ENCODE results near the gene GAREM1. TPM values are rescaled to one million over a fixed set of nuclear protein-coding genes. Genes with fewer than 3 reads are reported as not detected.

GAREM1 gene
- total RNA-seq, 1 experiment from 2014 or later: 1.8 TPM

DNA sequence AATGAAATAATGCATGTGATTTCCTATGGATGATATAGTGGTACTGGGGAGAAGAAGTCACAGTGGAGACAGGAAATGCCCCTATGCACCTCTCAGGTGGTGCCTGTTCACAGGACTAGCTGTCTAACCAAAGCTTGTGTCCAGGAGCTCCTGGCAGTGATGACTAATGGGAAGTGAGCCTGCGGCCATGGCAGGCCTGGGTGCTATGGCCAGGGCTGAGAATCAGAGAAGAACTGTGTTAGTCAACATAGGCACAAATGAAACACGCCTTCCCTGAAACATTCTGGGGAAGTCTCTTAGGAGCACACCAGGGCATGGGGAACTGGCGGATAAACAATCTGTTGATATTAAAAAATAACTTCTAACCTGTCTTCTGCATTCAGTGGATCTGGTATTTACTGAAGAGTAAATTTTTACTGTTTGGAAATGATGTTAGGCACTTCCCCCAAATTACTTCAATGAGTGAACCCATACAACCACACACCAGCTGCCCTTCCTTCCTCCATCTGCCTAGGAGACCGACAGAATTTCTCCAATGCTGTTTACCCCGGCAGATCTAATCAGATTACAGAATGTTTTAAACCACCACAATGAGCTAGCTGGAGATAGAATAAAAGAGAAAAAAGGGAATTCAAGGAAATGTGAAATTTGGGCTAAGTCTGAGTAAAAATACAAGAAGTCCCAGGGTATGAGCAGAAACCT is 213.4 kb downstream of the GAREM1 start:
- Histone ChIP-seq H4K20me1 (ENCODE audit: low read length) (no peaks in the 10 kb centered on the region), H3K4me1 (ENCODE audit: insufficient read depth, low read length) (no peaks in the 10 kb centered on the region), H3K36me3 (ENCODE audit: low read depth, low read length) (no peaks in the 10 kb centered on the region), H3K9ac (ENCODE audit: low read length) (no peak overlapping the region), H3F3A (ENCODE audit: low read length, unreplicated experiment) (no peaks in the 10 kb centered on the region), H3K27me3 (ENCODE audit: low read length) (no peaks in the 10 kb centered on the region), H3K4me3 (ENCODE audit: low read length) (no peak overlapping the region), H3K9me2 (replicated peaks; ENCODE audit: low read length) (no peaks in the 10 kb centered on the region), H3K4me2 (ENCODE audit: low read length) (no peak overlapping the region), H3K79me2 (ENCODE audit: low read length) (no peaks in the 10 kb centered on the region), H3K9me3 (ENCODE audit: low read length) (no peaks in the 10 kb centered on the region), H2AFZ (ENCODE audit: low read length) (no peak overlapping the region), H3K27ac (ENCODE audit: low read length) (no peak overlapping the region)
- DNase-seq: peak; percentile 50
- BruUV-seq (replicated peaks): no TSS peak
- CTCF ChIA-PET: no interaction called here
- intact Hi-C loops (cut with micrococcal nuclease): no loop called here
- POLR2A ChIA-PET (ENCODE audit: unreplicated experiment): no interaction called here
- peak; percentile 49 for ATAC-seq
- TF ChIP-seq EZH2phosphoT487 (IDR thresholded peaks at IDR 0.05; ENCODE audit: borderline replicate concordance, low read length) (no peak), EZH2 (IDR thresholded peaks at IDR 0.05; ENCODE audit: low read length, unreplicated experiment) (no peak)
- TF ChIP-seq, protein P1, sequence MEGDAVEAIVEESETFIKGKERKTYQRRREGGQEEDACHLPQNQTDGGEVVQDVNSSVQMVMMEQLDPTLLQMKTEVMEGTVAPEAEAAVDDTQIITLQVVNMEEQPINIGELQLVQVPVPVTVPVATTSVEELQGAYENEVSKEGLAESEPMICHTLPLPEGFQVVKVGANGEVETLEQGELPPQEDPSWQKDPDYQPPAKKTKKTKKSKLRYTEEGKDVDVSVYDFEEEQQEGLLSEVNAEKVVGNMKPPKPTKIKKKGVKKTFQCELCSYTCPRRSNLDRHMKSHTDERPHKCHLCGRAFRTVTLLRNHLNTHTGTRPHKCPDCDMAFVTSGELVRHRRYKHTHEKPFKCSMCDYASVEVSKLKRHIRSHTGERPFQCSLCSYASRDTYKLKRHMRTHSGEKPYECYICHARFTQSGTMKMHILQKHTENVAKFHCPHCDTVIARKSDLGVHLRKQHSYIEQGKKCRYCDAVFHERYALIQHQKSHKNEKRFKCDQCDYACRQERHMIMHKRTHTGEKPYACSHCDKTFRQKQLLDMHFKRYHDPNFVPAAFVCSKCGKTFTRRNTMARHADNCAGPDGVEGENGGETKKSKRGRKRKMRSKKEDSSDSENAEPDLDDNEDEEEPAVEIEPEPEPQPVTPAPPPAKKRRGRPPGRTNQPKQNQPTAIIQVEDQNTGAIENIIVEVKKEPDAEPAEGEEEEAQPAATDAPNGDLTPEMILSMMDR (conservative IDR thresholded peaks at IDR 0.05; ENCODE audit: low read depth, low read length): no peak

DNA sequence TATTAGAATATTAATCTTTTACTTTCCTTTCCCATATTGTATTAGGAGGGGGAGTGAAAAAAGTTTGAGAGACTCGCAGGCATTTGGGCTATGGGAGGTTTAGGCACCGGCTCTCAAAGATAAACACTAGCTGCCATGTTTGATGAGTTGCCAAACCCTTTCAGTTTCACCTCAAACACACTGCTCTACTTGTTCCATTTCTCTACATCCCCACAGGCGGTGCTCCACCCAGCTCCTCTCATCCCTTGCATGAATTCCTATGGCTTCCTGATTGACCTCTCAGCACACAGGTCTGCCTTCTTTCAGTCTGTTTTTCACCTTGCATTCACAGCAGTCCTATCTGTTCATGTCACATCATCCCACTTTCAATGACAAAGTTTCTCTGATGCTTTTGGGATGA is 215.1 kb downstream of the GAREM1 start:
- Histone ChIP-seq H3K36me3 (ENCODE audit: low read depth, low read length) (no peaks in the 10 kb centered on the region), H3K27me3 (ENCODE audit: low read length) (no peaks in the 10 kb centered on the region), H3K4me3 (ENCODE audit: low read length) (no peak overlapping the region), H3K9ac (ENCODE audit: low read length) (no peak overlapping the region), H3K9me2 (replicated peaks; ENCODE audit: low read length) (no peaks in the 10 kb centered on the region), H3K79me2 (ENCODE audit: low read length) (no peaks in the 10 kb centered on the region), H3K9me3 (ENCODE audit: low read length) (no peaks in the 10 kb centered on the region), H4K20me1 (ENCODE audit: low read length) (no peaks in the 10 kb centered on the region), H3K4me1 (ENCODE audit: insufficient read depth, low read length) (no peaks in the 10 kb centered on the region), H3K27ac (ENCODE audit: low read length) (no peak overlapping the region), H2AFZ (ENCODE audit: low read length) (no peak overlapping the region), H3K4me2 (ENCODE audit: low read length) (no peak overlapping the region), H3F3A (ENCODE audit: low read length, unreplicated experiment) (no peaks in the 10 kb centered on the region)
- TF ChIP-seq EZH2 (IDR thresholded peaks at IDR 0.05; ENCODE audit: low read length, unreplicated experiment): no peak
- TF ChIP-seq, protein P1 (conservative IDR thresholded peaks at IDR 0.05; ENCODE audit: low read depth, low read length): no peak
- TF ChIP-seq EZH2phosphoT487 (IDR thresholded peaks at IDR 0.05; ENCODE audit: borderline replicate concordance, low read length): no peak
- ChIA-PET CTCF (no interaction called here), POLR2A (ENCODE audit: unreplicated experiment) (no interaction called here)
- intact Hi-C loops (cut with micrococcal nuclease): no loop called here
- no TSS peak for BruUV-seq (replicated peaks)
- no peak for ATAC-seq
- DNase-seq: no peak

DNA sequence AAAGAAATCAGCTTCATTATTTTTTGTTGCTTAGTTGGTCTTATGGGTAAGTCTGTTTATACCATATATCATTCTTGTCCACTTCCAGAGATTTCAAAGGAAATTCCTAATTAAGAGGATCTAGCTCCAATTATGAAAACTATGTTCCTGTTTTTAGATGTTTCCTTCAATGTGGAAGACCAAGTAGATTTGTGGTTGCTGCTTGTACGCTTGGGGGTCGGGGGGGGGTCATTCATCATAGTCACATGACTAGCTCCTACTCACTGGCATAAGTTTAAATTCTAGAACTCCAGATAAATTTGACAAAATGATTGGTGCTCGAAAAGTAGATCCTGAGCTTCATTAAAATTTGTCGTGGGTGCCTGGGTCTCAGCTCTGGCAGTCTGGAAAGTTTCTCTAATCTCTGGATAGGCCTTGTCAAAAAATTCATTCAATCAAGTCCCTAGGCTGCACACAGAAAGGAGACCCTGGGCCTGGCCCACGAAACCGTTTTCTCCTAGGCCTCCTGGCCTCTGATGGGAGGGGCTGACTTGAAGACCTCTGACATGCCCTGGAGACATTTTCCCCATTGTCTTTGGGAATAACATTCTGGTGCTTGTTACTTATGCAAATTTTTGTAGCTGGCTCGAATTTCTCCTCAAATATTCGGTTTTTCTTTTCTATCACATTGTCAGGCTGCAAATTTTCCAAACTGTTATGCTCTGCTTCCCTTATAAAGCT is 218.4 kb downstream of the GAREM1 start:
- Histone ChIP-seq H3K36me3 (ENCODE audit: low read depth, low read length) (no peaks in the 10 kb centered on the region), H4K20me1 (ENCODE audit: low read length) (no peaks in the 10 kb centered on the region), H3K4me2 (ENCODE audit: low read length) (no peak overlapping the region), H2AFZ (ENCODE audit: low read length) (no peak overlapping the region), H3K27ac (ENCODE audit: low read length) (no peak overlapping the region), H3K27me3 (ENCODE audit: low read length) (peaks cover 16% of the 10 kb centered on the region), H3K4me1 (ENCODE audit: insufficient read depth, low read length) (no peaks in the 10 kb centered on the region), H3K4me3 (ENCODE audit: low read length) (no peak overlapping the region), H3K9me3 (ENCODE audit: low read length) (no peaks in the 10 kb centered on the region), H3K9me2 (replicated peaks; ENCODE audit: low read length) (no peaks in the 10 kb centered on the region), H3F3A (ENCODE audit: low read length, unreplicated experiment) (no peaks in the 10 kb centered on the region), H3K9ac (ENCODE audit: low read length) (no peak overlapping the region), H3K79me2 (ENCODE audit: low read length) (no peaks in the 10 kb centered on the region)
- no peak for DNase-seq
- intact Hi-C loops (cut with micrococcal nuclease): no loop called here
- POLR2A ChIA-PET (ENCODE audit: unreplicated experiment): no interaction called here
- ATAC-seq: no peak
- CTCF ChIA-PET: no interaction called here
- BruUV-seq (replicated peaks): no TSS peak
- TF ChIP-seq, protein P1 (conservative IDR thresholded peaks at IDR 0.05; ENCODE audit: low read depth, low read length): no peak
- TF ChIP-seq EZH2phosphoT487 (IDR thresholded peaks at IDR 0.05; ENCODE audit: borderline replicate concordance, low read length) (no peak), EZH2 (IDR thresholded peaks at IDR 0.05; ENCODE audit: low read length, unreplicated experiment) (no peak)
